ENCODE data around the gene MYO5C.

- TF ChIP-seq CTCF (conservative IDR thresholded peaks at IDR 0.05; ENCODE audit: low read depth, low read length) (no peak), EZH2 (IDR thresholded peaks at IDR 0.05; ENCODE audit: borderline replicate concordance, low read depth, low read length, poor library complexity, severe bottlenecking) (no peak)
Observed at GRCh38 chr15:52186651-52187486, 108.7 kb downstream of the MYO5C start.

Data from A673 (cell line).